ENCODE measurements around the gene ABLIM2.

ABLIM2 gene

DNA sequence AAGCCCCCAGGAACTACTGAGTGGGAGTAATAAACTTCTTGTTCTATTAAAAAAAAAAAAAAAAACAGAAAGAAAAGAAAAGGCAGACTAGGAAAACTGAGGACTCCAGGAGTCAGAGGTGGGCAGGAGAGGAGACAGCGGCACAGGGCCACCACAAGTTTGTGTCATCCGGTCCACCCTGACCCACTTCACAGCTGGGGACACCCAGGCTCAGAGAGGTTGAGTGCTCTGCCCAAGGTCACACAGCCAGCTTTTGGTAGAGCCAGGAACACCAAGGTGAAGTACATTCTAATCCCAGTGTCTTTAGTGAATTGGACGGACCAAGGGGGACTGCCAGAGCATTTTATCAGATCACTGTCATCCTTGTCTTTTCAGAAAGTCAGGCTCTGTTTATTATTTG lies 16.4 kb upstream of the ABLIM2 start:
- no peak for DNase-seq

DNA sequence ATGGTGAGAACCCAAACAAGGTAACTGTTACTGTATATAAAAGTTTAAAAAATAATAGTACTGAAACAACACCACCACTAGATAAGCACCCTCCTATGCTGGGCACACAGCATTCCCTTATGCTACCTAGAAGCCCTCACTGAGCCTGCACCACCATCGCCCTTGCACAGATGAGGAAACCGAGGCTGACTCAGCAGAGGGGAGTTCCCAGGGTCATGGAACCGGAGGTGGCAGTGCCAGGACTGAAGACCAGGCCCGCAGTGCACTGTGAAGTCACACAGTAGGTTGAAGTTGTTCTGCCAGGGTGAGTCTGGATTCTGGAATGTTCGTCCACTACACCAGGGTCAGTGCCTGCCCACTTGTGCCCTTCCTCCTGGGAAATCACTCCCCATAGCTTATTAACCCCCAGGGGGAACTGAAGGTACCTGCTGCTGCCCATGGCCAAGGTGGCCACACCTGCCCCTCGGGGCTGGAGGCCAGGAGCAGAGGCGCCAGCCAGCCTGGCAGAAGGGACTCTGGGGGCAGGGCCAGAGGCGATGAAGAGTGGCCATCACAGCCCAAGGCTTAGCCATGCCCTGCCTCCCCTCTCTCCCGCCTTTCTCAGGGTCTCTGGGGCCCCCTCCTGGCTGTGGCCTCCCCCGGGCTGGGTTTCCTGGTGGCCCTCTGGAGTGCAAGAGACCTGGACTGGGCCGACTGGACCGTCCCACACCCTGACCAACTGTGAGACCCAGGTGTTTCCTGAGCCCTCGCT lies 15.1 kb upstream of the ABLIM2 start:
- DNase-seq = no peak

DNA sequence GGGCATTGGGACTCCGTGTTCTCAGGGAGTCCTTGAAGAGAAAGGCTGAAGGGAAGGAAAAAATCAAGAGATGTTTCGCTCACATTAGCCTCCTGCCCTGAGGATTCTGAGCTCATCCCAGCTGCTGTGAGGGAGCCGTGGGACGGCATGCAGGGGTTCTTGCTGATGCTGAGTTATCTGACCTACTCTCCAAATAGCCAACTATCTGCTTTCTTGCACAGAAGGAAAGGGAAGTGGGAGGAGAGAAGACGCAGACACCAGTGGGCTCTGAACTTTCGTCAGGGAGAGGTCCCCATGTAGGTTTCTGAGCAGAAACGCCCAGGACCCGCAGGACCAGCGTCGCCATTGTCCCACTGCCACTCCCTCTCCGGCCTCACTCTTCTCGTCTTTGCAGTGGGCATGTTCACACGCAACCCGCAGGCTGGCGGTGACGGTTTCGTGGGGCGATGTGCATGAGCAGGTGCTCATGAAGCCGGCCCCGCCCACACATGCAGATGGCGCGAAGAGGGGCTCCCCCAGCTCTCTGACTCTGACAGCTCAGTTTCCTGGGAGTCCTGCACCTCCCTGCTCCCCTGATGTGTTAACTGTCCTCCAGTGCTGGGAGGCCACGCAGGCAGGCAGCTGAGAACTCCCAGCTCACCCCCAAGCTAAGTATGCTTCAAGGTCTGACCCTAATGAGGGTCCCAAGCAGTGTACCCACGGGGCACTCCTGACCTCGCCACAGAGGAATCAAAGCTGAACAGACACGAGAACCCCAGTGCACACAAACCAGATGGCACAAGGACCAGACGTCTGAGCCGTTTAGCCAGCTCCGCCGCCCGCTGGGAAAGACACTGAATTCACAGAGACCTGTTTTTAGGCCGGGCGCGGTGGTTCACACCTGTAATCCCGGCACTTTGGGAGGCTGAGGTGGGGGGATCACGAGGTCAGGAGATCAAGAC lies 13.6 kb upstream of the ABLIM2 start:
- no peak for DNase-seq

DNA sequence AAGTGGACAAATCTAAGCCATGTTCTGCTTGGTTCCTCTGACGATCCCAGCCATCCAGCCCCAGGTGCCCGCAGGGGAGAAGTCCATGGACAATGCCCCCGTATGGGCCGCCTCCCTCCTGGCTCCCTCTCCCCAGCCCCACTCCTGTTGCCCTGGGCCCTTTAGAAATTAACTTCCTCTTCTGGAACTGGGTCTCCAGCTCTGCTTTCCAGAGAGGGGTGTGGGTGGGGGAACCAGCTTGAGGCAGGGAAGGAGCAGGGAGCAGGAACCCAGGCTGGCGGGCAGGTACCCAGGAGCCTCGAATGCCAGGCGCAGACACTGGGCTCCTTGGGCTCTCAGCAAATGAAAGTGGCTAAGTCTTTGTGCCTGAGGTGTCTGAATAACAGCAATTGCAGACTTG lies 12.7 kb upstream of the ABLIM2 start:
- no peak for DNase-seq

DNA sequence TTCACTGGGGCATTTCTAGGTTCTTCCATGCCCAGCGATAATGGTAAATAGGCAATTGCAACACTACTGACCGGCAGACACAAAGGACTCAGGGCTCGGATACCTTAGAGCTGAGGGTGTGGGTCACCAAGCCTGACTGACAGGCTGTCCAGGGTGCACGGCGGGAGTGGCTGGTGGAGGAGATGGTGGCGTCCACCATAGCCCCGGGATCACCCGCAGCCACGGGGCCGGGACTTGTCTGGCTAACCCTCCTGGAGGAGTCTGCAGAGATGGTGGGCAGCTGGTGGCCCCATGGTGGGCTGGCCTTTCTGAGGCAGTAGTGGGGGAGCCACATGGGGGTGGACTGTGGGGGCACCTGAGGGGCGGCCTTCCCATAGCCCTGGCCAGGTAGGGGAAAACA lies 11.7 kb upstream of the ABLIM2 start:
- no peak for DNase-seq

DNA sequence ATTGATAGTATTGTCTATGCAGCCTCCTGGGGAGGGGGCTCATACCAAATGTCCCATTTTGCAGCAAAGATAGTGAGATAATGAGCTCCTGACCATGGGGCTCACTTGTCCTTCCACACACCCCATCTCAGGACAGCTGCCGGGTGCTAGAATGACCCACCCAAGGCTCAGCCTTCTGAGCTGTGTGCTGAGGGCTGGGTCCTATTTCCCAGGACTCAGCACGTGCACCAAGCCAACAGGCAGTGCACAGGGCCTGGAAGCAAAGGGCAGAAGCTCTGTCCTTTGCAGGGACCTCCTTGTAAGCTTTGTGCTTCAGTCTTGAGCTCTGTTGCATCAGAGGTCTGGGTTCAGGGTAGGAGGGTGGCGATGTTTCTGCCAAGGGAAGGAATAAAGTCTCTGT lies 11.2 kb upstream of the ABLIM2 start:
- DNase-seq = no peak

DNA sequence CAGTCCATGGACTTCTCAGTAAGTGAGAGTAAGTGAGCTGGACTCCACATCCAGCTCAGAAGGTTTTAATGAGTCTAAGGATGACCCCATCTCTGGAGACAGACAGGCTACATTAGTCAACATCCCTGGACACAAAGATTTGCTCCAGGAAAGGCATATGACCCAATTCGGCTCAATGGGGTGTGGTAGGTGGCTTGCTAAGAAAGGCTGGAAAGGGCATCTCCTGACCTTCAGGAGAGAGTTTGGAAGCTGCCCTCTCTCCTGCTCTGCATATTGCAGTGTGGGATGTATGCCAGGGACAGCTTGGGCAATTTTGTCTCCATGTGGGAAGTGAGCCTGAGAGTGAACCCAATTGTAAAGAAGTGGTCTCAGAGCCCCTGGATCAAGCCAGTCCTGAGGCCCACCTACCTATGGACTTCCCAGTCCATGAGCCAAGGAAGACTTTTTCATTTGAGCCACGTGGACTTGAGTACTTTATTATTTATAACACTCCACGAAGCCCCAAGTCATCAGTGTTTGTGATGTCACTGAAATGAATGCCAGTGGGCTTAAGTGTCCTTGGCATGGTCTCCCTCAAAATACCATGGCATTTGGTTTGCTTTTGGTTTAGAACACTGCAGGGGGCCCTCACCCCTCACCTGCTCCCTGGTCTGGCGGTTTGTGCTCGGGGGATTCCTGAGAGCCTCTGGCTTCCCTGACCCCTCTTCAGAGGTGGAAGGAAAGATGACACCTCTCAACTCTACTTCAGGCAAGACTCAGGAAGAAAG lies 10.4 kb upstream of the ABLIM2 start:
- no peak for DNase-seq

DNA sequence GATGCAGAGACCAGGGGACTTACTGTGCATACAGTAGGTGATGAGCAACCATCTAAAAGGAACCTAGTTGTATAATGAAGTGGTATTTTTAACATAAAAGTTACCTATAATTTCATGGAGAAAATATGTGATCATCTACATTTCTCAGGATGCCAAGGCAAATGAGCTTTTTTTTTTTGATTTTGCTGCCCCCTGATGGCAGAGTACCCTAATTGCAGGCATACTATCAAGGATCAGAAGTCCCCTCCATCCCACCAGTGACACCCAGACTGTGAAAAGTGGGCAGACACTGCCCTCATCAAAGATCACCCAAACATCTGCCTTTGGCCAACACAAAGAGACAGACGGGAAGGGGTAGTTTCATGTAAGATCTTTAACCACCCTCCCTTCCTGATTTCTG lies 9.6 kb upstream of the ABLIM2 start:
- DNase-seq = no peak

DNA sequence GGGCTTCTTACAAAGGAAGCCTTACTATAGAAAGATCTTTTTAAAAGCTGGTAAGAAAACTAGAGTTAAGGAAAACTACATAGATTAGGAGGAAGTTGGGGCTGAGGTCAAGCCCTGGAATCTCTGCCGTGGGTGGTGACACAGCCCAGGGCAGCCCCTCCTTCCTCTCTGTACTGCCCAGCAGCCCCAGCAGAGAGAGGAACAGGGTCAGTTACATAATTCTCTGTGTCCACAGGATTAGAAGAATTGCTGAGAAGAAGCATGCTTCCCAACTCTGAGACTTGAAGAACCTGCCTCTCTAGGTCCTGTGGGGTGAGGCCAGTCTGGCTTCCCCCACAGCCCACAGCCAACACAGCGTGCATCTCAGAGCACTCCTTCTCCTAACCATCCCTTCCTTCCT lies 9.2 kb upstream of the ABLIM2 start:
- no peak for DNase-seq

DNA sequence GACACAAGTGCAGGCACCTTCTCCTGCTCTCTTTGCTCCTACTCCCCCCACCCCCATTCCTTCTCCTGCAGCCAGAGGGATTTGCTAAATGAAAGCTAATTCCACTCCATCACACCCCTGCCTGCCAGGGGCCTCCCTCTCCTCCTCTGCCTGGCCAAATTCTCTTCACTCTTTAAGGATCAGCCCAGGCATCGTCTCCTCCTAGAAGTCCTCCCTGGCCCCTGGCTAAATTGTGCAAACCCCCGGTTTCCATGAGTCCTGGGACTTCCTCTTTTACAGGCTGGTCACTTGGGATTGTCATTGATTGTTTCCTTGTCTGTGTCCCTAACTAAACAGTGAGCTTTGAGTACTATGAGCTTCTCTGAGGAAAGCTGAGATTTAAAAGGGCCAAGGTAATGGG lies 8.7 kb upstream of the ABLIM2 start:
- DNase-seq = no peak

DNA sequence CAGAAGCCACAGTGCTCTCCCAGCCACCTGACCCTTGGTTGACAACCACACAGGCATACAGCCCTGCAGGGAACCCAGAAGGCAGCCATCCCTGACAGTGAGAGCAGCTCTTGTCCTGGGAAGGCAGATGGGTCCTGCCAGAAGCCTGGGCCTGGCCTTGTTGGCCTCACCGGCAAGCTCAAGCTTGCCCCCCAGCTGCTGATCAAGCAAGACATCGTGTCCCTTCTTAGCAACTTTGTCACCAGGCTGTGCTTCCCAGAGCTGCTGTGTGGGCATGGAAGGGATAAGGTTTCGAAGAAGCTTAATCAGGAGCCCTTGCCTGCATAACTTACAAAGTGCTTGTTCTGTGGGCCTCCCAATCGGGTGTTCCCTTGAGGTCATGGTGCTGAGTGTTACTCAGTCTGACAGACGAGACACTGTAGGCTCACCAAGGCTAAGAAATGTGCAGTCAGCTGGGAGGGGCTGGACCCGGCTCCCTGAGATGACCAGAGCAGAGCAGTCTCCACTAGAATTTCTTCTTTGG lies 6.8 kb upstream of the ABLIM2 start:
- DNase-seq = no peak

DNA sequence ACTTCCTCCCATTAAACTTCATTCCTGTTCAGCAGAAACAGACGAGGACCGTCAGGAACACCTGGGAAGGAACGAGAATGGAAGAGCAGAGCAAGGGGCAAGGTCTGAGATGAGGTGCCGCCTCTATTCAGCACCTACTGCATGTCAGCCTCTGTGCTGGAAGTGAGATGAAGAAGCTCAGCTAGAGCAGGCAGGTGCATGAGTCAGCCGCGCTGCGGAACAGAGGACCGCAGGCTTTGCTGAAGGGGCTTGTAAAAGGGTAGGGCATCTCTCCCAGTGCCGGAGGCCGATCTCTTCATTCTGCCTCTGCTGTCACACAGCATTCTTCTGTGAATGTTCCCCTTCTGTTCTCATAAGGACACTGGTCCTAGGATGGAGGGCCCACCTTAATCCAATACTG lies 6.1 kb upstream of the ABLIM2 start:
- DNase-seq = no peak

DNA sequence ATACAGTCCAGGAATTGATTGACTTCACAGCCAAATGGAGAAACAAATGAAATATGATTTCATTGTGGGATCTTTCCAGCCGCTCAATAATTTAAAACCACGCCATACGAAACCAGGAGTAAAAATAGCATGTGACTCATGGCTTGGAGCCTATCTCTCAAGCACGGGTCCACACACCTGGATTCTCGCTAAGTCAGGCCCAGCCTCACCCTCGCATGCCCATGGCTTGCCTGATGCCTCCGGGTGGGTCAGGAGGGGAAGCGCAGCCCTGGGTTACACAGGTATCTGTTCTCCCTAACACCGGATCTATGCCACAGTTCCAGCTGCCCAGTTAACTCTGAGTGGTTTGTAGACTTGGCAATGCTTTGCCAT lies 5.6 kb upstream of the ABLIM2 start:
- no peak for DNase-seq

DNA sequence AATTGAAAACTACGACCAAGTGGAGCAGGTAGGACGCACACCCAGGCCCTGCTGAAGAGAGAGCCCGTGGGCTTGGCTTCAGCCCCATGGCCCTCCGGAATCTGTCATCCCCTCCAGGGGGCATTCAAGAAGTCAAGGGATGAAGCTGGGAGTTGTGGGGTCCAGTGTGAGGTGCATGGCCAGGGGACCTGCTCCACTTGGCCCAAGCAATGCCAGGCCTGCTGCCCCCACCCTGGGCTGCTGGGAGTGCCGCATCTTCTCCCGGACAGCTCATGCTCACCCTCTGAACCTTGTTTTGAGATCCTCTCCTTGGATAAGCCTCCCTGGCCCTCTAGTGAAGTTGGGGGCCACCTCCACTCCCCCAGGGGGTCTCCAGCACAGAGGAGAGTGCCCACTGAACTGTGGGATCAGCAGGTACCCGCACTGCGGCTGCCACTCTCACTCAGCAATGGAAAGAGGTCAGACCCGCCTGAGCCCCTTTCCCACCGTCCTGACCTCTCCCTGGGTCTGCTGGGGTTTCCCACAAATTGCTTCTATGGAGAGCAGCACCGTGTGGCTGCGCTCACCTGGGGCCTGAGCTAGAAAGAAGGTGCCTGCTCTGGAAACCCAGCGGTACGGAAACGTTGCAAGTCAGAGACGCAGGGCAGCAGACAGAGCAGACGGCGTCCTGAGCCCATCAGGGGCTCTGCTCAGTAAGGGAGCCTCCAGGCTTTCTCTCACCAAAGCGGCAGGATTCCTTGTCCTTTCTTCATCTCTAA lies 5.0 kb upstream of the ABLIM2 start:
- no peak for DNase-seq

DNA sequence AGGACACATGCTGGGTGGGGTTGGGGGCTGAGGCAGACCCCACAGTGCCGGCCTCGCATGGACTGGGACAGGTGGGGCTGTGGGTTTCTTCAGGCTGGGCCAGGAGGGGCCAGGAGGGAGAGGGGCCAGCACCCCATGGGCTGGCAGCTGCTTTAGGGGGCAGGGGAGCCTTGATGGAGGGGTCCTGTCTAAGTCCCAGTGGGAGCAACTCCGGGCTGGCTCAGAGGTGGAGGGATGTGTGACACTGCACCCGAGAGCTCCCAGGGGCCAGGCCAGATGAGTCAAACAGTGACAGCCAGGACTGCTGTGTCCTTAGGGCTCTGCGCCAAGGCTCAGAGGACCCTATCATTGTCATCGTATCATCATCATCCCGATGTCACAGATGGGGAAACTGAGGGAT lies 4.4 kb upstream of the ABLIM2 start:
- DNase-seq = no peak

DNA sequence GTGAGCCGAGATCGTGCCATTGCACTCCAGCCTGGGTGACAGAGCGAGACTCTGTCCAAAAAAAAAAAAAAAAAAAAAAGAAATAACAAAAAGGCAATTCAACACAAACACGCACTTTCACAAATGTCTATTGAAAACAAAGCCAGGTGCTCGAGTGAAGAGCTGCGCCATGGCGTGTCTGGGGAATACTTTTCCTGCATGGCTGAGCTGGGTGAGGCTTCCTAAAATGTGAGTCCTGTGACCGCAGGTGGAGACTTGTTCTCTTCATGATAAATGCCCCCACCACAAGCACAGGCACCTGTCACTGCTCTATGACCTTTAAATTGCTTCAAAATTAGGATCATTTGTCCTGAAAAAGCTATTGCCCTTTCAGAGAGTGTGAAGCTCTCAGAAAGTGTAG lies 4.0 kb upstream of the ABLIM2 start:
- no peak for DNase-seq

DNA sequence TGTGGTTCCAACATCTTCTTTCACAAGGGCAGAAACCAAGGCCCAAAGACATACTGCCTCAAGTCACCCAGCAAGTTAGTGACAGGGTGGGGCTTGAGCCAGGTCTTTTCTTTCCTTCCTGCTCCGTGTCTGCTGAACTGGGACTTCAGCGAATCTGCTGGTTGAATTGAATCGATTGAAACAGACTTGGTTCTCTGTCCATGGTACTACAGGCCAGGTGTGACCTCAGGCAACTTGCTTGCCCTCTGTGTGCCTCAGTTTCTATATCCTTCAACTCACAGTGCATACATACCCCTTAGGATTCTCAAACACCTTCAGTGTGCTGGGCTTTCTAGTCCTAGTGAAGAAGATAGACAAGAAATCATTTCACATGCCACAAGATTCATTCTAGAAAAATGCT lies 2.0 kb upstream of the ABLIM2 start:
- no peak for DNase-seq

DNA sequence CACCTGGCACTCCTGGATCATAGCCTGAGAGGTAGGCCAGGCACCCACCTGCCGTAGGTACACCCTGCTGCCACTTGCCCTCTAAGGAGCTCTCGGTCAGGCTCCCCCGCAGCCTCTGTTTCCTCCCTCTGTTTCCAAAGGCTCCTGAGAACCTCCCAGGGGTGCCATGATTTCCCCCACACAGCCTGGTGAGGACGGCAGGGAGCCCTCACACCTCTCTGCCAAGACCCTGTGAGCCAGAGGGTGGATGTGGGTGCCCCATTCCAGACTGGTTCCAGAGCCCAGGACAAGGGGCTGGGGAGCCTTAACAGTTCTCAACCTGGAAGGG lies 1.6 kb upstream of the ABLIM2 start:
- DNase-seq = no peak

DNA sequence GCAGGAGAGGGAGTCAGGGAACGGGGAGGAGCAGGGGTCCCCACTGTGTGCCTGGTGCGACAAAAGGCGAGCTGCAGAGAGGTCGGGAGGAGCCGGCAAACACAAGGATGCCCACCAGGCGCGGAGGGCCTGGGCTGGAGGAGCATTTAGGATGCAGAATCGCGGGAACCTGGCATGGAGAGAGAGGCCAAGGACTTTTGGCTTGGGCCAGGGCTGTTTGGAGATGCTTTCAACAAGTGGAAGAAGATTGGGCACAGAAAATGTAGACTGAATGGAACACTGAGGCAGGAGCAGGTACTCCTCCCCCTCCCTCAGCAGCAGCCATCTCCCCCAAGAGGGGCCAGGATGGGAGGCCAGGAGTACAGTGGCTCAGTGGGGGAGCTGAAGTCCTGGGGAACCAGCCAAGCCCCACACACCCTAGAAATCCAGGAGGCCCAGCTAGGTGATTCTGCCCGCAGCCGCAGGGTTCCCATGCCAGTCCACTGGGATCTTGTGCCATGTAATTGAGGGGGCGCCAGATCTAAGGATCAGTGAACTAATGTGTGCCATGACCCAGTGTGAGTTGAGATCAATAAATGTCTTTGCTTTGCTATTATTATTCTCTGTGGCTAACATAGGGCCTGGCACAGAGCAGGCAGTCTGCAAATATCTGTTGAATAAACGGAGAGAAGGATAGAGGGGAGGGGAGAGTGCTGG lies 1.1 kb upstream of the ABLIM2 start:
- DNase-seq = no peak

DNA sequence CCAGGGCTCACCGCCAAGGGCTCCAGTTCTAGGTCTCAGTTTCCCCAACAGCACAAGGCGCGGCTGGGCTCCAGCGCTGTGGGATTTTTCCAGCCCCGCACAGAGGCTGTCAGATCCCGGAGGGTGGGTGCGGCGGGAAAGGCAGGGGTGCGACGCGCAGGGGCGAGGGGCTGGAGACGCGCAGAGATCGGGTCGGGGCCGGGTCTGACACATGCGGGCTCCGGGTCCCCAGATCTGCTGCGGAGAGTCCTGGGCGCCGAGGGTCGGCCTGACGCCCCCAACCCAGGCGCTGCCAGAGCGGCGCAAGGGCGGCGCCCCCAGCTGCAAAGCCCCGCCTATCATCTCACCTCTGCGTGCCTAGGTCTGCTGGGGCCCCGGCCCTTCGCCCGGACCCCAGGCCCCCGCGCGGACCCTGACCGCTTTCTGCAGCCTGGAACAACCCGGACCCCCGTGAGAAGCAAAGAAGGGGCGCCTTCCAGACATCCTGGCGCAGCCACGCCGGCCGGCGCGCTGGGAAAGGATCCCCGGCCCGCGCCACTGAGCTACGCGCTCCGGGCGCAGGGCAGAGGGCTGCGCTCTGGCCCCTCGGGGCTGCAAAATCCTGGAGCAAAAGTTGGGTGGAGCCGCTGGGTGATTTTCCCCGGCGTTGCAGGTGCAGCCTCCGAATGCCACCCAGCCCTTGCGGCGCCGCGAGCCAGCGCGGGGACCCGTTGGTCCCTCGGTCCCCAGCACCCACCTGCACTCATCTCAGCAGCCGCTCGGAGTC lies 486 bp downstream of the ABLIM2 start:
- no peak for DNase-seq

DNA sequence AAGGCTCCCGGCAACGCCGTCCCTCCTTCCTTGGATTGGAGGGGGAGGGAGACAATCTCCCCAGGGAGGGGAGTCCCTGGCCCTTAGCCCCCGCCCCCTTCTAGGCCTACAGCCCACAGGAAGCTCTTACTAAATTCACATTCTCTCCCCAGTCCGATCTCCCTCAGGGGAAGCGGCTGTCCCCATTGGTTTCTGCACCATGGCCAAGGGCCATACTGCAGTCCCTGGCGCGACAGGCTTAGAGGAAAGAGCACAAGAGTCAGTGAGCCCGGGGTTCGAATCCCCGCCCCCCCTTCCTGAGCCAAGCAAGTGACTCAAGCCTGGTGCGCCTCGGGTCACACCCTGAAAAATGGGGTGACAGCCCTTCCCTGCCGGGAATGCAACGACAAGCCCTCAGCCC lies 1.1 kb downstream of the ABLIM2 start:
- DNase-seq = no peak

All from effector CD4-positive, alpha-beta T cell (primary cell).